GM12874 (cell line): ENCODE results near the gene TOMM34.
A peak's percentile ranks its signal among the peaks of the same experiment; 100 is the strongest.

Experiments used
- TF ChIP-seq, protein P1 (sequence below): IDR thresholded peaks from 2 replicates; pipeline ENCODE4 v1.5.1; 2011; ENCODE audit warnings: low read depth, mild to moderate bottlenecking, control low read depth, low read length, moderate library complexity; ENCODE audit not compliant: insufficient read depth

TOMM34 gene

GRCh38 chr20:44916586-44916985, 43.6 kb downstream of the TOMM34 start:
- TF ChIP-seq, protein P1, sequence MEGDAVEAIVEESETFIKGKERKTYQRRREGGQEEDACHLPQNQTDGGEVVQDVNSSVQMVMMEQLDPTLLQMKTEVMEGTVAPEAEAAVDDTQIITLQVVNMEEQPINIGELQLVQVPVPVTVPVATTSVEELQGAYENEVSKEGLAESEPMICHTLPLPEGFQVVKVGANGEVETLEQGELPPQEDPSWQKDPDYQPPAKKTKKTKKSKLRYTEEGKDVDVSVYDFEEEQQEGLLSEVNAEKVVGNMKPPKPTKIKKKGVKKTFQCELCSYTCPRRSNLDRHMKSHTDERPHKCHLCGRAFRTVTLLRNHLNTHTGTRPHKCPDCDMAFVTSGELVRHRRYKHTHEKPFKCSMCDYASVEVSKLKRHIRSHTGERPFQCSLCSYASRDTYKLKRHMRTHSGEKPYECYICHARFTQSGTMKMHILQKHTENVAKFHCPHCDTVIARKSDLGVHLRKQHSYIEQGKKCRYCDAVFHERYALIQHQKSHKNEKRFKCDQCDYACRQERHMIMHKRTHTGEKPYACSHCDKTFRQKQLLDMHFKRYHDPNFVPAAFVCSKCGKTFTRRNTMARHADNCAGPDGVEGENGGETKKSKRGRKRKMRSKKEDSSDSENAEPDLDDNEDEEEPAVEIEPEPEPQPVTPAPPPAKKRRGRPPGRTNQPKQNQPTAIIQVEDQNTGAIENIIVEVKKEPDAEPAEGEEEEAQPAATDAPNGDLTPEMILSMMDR, result no peak

DNA sequence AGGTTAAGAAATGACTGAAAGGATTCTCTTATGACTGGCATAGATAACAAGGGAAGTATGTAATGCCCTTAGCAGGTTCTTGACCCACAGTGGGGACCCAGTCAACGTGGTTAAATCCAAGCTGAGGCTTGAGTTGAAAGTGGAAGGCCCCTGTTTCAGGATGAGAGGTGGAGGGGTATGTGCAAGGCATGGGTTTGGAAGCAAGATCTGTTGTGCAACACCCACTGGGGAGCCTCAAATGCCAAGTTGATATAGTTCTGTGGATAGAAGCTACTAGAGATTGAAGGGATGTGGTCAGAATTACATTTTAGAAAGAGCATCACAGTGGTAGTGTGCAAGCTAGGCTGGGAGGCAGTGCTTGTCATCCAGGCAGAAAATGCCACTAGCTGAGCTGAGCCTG, 45.3 kb downstream of the TOMM34 start:
- TF ChIP-seq, protein P1, result no peak

GRCh38 chr20:44912189-44912588, 48.0 kb downstream of the TOMM34 start:
- TF ChIP-seq, protein P1, result no peak

DNA sequence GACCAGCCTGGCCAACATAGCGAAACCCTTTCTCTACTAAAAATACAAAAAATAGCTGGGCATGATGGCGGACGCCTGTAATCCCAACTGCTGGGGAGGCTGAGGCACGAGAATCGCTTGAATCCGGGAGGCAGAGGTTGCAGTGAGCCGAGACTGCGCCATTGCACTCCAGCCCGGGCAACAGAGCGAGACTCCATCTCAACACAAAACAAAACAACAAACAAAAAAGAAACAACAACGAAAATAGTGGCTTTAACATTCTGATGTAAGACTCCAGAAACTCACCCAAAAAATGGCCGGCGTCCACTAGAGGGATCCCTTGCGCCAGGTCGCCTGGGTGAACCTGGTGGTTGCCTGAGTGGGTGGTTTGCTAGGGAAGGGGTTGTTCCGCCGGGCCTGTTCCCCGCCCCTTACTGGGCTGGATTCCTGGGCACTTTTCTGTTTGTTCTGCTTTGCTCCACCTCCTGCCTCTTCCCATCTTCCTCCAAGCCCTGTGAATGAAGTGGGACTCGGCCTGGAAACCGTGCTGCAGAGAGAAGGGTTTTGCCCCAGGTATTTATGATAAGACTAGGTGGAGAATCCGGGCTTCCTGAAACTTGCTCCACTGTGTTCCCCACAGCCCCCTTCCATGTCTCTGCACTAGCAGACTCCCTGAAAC, 48.8 kb downstream of the TOMM34 start:
- TF ChIP-seq, protein P1, result peak; percentile 67

DNA sequence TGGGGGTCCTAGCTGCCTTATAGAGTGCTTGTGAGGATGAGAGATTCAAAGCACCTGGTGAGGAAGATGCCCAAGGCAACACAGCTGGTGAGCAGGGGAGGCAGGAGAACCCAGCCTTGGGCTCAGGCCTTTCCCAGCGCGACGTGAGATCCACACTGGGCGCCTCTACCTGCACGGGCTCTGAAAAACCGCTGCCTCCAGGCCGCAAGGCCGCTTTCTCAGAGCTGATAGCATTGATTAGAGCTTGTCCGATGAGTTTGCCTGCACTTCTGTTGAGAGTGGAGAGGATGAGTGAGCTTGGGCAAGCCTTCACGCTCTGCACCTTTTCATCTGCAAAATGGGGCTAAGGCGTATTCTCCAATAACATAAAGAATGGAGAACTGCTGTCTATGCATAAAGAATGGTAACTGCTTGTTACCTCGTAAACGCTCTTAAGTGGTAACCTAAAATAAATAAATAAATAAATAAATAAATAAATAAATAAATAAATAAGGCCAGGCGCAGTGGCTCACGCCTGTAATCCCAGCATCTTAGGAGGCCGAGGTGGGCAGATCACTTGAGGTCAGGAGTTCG, 49.4 kb downstream of the TOMM34 start:
- TF ChIP-seq, protein P1, result no peak

- TF ChIP-seq, protein P1, result no peak
Observed at GRCh38 chr20:44909872-44910689, 50.1 kb downstream of the TOMM34 start, which contains the start of gene PABPC1L. Gene PABPC1L, plus strand, starts transcription at chr20:44910060. Its CDS starts 84 bp downstream, at chr20:44910144.
